Transverse colon (tissue), 4 donors: ENCODE data around the gene ADIPOR2. TPM values are rescaled to one million over a fixed set of nuclear protein-coding genes. Genes with fewer than 3 reads are reported as not detected.

Experiments used
- DNase-seq: peaks from one replicate; pipeline ENCODE4 v3.0.0-alpha.2; 2019
- H3K27ac ChIP-seq, 4 donors: fragments of 200-600 bp; sonication (generic); 2 replicates each; pipeline ENCODE4 v1.5.1; 2016 to 2018; ENCODE audit warnings: inconsistent platforms in 4 of 4
- H3K27me3 ChIP-seq: fragments of 200-600 bp; sonication (generic); 2 replicates; pipeline ENCODE4 v1.5.1; 2017; ENCODE audit warnings: inconsistent platforms
- H3K36me3 ChIP-seq, 4 donors: fragments of 200-600 bp; sonication (generic); 2 replicates each; pipeline ENCODE4 v1.5.1; 2017 to 2019; ENCODE audit warnings: inconsistent platforms in 4 of 4
- H3K4me1 ChIP-seq, 4 donors: fragments of 200-600 bp; sonication (generic); 2 replicates each; pipeline ENCODE4 v1.5.1; 2017 to 2020; ENCODE audit warnings: inconsistent platforms in 4 of 4
- H3K4me3 ChIP-seq, 4 donors: fragments of 200-600 bp; sonication (generic); 1 replicate in 1 of 4; 2 replicates in 3 of 4; pipeline versions ENCODE4 v1.5.1 to v1.6.1; 2017 to 2019; ENCODE audit warnings: inconsistent platforms in 4 of 4
- H3K9me3 ChIP-seq, 2 donors: fragments of 200-600 bp; sonication (generic); 2 replicates each; pipeline ENCODE4 v1.5.1; 2017 to 2019; ENCODE audit warnings: inconsistent platforms in 2 of 2
- EP300 ChIP-seq: sonication (generic); formaldehyde crosslinking; IDR thresholded peaks from one replicate; pipeline ENCODE4 v1.6.1; 2017; ENCODE audit warnings: antibody characterized with exemption, low read depth
- POLR2A ChIP-seq: fragments of 450-650 bp; IDR thresholded peaks from one replicate; pipeline ENCODE4 v1.6.1; 2016; ENCODE audit warnings: antibody characterized with exemption, mild to moderate bottlenecking, moderate library complexity
- POLR2AphosphoS5 ChIP-seq, 3 donors: sonication (generic); formaldehyde crosslinking; IDR thresholded peaks; one replicate each; pipeline ENCODE4 v1.6.1; 2016; ENCODE audit warnings: antibody characterized with exemption in 3 of 3
- whole genome bisulfite sequencing, 2 donors: methylation state at CpG; one replicate each; pipeline ENCODE4 v1.1.5; 2018; ENCODE audit warnings: low coverage in 1 of 2; 5-methylcytosine and 5-hydroxymethylcytosine counted together
- in situ Hi-C, 4 donors: fragments of 200-750 bp; cut with MboI; loops; one replicate each; pipeline versions ENCODE4 v1.15.0 to v1.15.1; 2017; ENCODE audit warnings: low sequenced_read_pairs in 3 of 4, low pct_ligation_motif_present in 1 of 4, low pct_unique_long_range_greater_than_20kb in 1 of 4
- intact Hi-C: fragments of 100-400 bp; cut with DNase I; formaldehyde crosslinking; loops from one replicate; pipeline ENCODE4 v1.15.1; 2023; ENCODE audit warnings: low total_unique reads
- total RNA-seq, 4 donors: library from RNA; depleted of rRNA; stranded (reverse); fragments of >200 nt; gene quantifications; one replicate each; pipeline ENCODE4 v1.1.0, GENCODE V29; 2016
- TF ChIP-seq, protein P1 (sequence below), 5 experiments: fragments of 200-600 bp in 3 of 5; fragments of 450-650 bp in 2 of 5; sonication (generic) in 3 of 5; IDR thresholded peaks; 1 replicate in 2 of 5; 2 replicates in 3 of 5; pipeline ENCODE4 v1.5.1; 2016 to 2017; ENCODE audit warnings: antibody characterized with exemption in 5 of 5, inconsistent platforms in 3 of 5, mild to moderate bottlenecking in 2 of 5, moderate library complexity in 1 of 5

The ADIPOR2 gene
- total RNA-seq, 4 donors from 2014 or later = 27.9 to 74.2 (median 52.1) TPM

DNA sequence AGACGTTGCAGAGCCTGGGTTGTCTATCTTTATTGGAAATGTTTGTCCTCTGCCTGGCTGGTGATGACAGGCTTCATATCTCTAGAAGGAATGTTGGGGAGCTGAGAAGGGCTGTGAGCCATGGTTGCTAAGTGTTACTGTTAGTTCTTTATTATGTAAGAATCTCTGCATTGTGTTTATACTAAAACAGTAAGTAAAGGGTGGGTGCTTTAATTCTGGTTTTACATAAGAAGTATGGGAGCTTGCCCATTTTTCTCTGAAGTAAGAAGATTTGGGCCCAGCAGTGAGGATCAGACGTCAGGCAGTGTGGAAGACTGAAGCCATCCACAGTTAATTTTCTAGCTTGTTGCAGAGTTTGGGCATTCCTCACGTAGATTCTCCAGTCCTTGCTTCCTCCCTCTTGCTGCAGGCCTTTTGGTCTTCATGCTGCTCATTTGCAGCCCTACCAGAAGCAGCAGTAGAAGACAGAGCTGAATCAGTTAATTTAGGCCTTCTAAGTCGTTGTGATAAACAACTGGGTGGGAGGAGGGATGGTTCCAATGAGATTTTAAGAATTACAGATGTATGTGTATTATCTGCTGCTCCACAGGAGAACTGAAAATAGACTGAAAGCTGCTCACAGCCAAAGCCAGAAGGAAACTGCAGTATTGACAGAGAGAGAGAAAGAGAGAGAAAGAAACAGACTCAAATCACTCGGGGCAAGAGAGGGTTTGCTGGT is 40.5 kb upstream of the ADIPOR2 start:
- H3K4me1 ChIP-seq = peaks cover 0 to 17% (median 0%) of the 10 kb centered on the region in 4 donors
- 24 to 48% methylated on average over 4 to 5 of the region's 5 CpGs for WGBS, 2 donors
- in situ Hi-C loops (loop anchor here (5.0 to 10.0 kb wide), 4 partner anchors 134 to 287 kb away; no protein-coding TSS in a partner anchor), intact Hi-C loops (no loop called here)
- DNase-seq = no peak
- H3K9me3 ChIP-seq = no peaks in the 10 kb centered on the region
- TF ChIP-seq POLR2AphosphoS5 (IDR thresholded peaks at IDR 0.05) = no peak
- TF ChIP-seq EP300 = no peak
- no peak for TF ChIP-seq POLR2A
- no peaks in the 10 kb centered on the region for H3K36me3 ChIP-seq
- H3K4me3 ChIP-seq = no peak overlapping the region
- H3K27ac ChIP-seq = peak overlapping the region; percentile 21 to 54 (median 44)
- no peaks in the 10 kb centered on the region for H3K27me3 ChIP-seq

DNA sequence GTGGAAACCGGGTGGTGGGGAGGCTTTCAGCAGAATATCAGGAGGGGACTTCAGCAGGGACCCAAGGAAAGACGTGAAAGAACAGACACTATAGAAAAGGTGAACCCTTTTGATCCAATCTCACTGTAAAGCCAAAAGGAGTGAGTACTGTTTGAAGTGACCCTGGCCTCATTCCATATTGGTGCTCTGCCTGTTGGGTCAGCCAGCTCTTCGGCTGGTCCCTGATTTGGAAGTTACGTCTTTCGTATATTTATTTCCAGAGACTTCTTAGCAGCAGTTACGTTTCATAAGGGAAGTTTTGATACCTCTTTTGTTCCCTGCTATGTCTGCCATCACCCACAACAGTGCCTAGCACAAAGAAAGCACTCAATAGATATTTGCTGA is 39.9 kb upstream of the ADIPOR2 start:
- H3K4me1 ChIP-seq = peaks cover 0 to 17% (median 0%) of the 10 kb centered on the region in 4 donors
- in situ Hi-C loops = loop anchor here (5.0 to 10.0 kb wide), 4 partner anchors 134 to 286 kb away; no protein-coding TSS in a partner anchor
- 47 to 71% methylated on average over 6 of the region's 6 CpGs for WGBS, 2 donors
- no peaks in the 10 kb centered on the region for H3K36me3 ChIP-seq
- no peak for DNase-seq
- H3K27ac ChIP-seq = peak overlapping the region; percentile 21 to 54 (median 44)
- no peak overlapping the region for H3K4me3 ChIP-seq
- no peaks in the 10 kb centered on the region for H3K9me3 ChIP-seq
- no peak for TF ChIP-seq EP300
- TF ChIP-seq, protein P1, sequence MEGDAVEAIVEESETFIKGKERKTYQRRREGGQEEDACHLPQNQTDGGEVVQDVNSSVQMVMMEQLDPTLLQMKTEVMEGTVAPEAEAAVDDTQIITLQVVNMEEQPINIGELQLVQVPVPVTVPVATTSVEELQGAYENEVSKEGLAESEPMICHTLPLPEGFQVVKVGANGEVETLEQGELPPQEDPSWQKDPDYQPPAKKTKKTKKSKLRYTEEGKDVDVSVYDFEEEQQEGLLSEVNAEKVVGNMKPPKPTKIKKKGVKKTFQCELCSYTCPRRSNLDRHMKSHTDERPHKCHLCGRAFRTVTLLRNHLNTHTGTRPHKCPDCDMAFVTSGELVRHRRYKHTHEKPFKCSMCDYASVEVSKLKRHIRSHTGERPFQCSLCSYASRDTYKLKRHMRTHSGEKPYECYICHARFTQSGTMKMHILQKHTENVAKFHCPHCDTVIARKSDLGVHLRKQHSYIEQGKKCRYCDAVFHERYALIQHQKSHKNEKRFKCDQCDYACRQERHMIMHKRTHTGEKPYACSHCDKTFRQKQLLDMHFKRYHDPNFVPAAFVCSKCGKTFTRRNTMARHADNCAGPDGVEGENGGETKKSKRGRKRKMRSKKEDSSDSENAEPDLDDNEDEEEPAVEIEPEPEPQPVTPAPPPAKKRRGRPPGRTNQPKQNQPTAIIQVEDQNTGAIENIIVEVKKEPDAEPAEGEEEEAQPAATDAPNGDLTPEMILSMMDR (IDR thresholded peaks at IDR 0.05) = no peak
- no peak for TF ChIP-seq POLR2AphosphoS5 (IDR thresholded peaks at IDR 0.05)
- no peak for TF ChIP-seq POLR2A
- intact Hi-C loops = no loop called here
- H3K27me3 ChIP-seq = no peaks in the 10 kb centered on the region

DNA sequence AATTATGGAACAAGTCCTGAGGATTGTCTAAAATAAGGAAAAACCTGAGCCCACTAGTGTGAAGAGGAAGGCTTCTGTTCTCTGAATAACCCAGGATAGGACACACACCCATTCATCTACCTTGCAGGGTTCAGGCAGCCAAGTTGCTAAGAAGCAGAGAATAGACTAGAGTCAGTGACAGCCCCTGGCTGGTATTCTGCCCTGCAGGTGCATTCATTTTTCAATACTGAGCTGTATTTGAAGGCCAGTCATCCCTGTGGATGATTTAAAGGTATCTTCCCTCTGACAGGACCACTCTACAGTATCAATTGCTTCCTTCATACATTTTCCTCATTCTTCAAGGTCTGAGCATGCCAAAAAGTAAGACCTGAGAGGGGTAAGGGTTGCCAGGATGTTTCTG is 38.9 kb upstream of the ADIPOR2 start:
- Histone ChIP-seq H3K4me1 (peaks cover 0 to 17% (median 0%) of the 10 kb centered on the region in 4 donors), H3K4me3 (no peak overlapping the region), H3K36me3 (no peaks in the 10 kb centered on the region), H3K27ac (peak overlapping the region in 1 of 4 donors; percentile 54), H3K27me3 (no peaks in the 10 kb centered on the region), H3K9me3 (no peaks in the 10 kb centered on the region)
- in situ Hi-C loops (loop anchor here (5.0 to 10.0 kb wide), 4 partner anchors 133 to 285 kb away; no protein-coding TSS in a partner anchor), intact Hi-C loops (loop anchor here (2.0 kb wide), 1 partner anchor 139 kb away; no protein-coding TSS in a partner anchor)
- TF ChIP-seq, protein P1 (IDR thresholded peaks at IDR 0.05) = no peak
- TF ChIP-seq POLR2AphosphoS5 (IDR thresholded peaks at IDR 0.05) (no peak), EP300 (no peak), POLR2A (no peak)
- no peak for DNase-seq

DNA sequence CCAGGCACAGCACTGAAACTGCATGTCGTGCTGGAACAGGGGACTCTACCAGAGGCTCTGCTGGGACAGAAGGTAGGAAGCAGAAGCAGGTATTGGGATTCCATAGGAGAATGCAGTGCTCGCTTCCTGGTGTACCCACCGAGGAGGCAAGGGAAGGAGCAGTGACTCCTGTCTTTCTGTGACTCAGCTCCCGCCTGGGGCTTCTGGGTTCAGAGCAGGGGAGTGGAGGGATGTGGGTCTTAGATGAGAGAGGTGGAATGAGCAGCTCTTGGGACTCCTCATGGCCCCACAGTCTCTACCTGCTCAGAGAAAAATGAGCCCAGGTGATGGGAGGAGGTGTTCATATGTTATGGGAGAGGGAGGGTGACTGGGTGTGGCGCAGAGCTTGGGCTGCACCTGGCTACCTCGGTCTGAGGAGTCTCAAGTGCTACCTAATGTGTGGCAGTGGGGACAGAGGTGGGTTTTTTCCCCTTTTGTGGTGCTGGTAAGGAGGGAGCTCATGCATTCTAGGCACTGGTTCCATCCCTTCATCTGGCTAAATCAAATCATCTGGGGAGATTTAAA is 35.6 kb upstream of the ADIPOR2 start:
- no peak overlapping the region for H3K27ac ChIP-seq
- H3K4me3 ChIP-seq = no peak overlapping the region
- no peaks in the 10 kb centered on the region for H3K27me3 ChIP-seq
- H3K9me3 ChIP-seq = no peaks in the 10 kb centered on the region
- DNase-seq = no peak
- intact Hi-C loops (no loop called here), in situ Hi-C loops (loop anchor here in 3 of 4 donors (10.0 kb wide), 2 partner anchors 129 to 279 kb away; no protein-coding TSS in a partner anchor)
- 68 to 75% methylated on average over 3 to 6 of the region's 6 CpGs for WGBS, 2 donors
- H3K36me3 ChIP-seq = no peaks in the 10 kb centered on the region
- H3K4me1 ChIP-seq = peaks cover 0 to 25% (median 7%) of the 10 kb centered on the region in 4 donors
- TF ChIP-seq EP300 (no peak), POLR2A (no peak), POLR2AphosphoS5 (IDR thresholded peaks at IDR 0.05) (no peak)

DNA sequence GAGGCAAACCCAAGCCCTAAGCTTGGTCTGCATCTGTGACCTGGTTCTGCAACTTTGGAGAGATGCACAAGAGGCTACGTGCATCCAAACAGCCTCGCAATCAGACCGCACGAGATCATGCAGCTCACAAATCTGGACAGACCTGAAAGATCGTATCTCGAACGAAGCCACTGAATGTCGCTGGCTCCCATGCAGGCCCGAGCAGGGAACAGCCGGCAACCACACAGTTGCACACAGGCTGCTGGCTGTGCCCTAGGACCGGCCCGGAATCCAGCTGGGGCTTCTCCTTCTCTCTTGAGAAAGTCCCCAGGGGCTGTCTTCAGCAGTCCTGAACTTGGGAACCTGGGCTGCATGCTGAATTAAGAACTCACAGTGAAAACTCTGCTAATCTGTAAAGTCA is 34.0 kb upstream of the ADIPOR2 start:
- intact Hi-C loops (no loop called here), in situ Hi-C loops (loop anchor here in 3 of 4 donors (10.0 kb wide), 2 partner anchors 128 to 278 kb away; no protein-coding TSS in a partner anchor)
- Histone ChIP-seq H3K4me3 (no peak overlapping the region), H3K9me3 (no peaks in the 10 kb centered on the region), H3K4me1 (peaks cover 5 to 25% (median 13%) of the 10 kb centered on the region in 4 donors), H3K27ac (no peak overlapping the region), H3K27me3 (no peaks in the 10 kb centered on the region), H3K36me3 (no peaks in the 10 kb centered on the region)
- WGBS, 2 donors = 86% methylated on average over 12 of the region's 12 CpGs; no CpG with 5 or more reads in 1 of the 2 donors
- TF ChIP-seq, protein P1 (IDR thresholded peaks at IDR 0.05) = no peak
- TF ChIP-seq EP300 (no peak), POLR2AphosphoS5 (IDR thresholded peaks at IDR 0.05) (no peak)
- DNase-seq = no peak
